DMS 273 (cell line): ENCODE data around the gene MAP2K5.

Experiments
- DNase-seq: peaks from one replicate; lab custom pipeline; 2025; ENCODE audit not compliant: unreplicated experiment; lab: John Stamatoyannopoulos, UW

The MAP2K5 gene

DNA sequence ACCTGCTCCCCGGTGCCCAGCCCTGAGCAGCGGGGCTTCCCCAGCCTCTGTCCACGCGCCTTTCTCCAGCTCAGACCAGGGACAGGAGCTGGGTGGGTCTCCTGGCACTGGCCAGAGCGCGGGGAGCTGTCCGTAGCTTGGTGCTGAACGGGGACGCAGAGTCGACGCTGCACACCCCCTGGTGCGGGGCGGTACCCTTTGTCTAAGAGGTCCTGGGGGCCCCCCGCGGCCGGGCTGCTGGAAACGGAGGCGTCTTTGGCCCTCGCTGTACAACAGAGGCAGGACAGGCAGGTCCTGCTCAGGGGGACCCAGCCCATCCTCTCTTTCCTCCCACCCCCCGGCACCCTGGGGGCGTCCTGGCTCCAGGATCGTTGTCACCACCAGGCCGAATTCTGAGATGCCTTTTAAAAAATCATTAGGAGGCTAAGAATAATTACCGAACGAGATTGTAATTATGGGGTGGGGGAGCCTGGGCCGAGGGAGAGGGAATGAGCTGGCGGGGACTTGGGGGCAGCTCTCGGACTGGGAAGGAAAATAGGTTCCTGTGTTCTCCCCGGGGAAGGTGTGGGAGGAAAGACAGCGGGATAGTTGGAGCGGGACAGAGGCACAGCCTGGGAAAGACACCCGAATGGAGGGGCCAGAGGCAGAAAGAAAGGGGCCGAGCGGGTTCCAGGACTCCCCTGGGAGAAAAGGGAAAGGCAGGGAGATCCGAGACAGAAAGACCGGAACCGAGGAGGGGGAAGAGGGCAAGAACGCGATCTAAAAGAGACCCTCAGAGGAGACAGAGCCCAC lies 278.7 kb downstream of the MAP2K5 start:
- DNase-seq: no peak

- peak; percentile 15 for DNase-seq
Measured at GRCh38 chr15:67821784-67822440, 279.4 kb downstream of the MAP2K5 start.

DNA sequence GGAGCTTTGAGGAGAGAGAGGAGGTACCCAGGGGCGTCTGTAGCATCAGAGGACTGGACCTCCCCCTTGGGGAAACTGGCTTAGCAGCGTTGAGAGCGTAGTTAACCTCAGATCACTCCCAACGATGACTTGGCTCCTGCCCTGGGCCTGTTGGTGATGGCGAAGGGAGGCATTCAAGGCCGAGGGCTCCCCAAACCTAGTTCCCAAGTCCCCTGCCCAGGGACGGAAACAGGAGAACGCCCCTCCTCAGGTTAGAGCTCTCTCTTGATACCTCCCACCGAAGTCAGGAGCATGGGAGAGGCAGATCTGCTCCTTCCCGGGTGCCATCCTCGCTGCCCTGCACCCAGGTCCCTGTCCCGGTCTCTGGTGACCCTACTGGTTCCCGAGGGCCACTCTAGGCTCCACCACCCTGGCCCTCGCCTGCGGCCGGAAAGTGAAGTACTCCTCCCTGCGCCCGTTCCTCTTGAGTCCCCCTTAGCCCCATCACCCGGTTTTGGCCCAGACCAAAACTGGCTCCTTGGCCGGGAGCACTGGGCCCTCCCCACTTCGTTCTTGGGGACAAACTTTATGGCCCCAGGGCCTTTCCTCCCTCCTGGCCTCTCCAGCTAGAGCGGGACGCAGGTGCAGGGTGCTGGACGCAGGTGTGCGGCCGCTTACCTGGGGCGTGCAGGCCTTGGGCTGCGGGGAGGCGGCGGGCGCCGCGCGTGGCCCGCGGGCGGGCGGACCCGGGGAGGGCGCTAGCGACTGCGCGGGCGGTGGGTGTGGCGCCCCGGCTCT lies 280.2 kb downstream of the MAP2K5 start:
- DNase-seq: peak; percentile 34

GRCh38 chr15:67823314-67824196 lies 281.1 kb downstream of the MAP2K5 start:
- peak; percentile 68 for DNase-seq

- DNase-seq: peak; percentile 37
Measured at GRCh38 chr15:67824197-67824968, 281.9 kb downstream of the MAP2K5 start.

DNA sequence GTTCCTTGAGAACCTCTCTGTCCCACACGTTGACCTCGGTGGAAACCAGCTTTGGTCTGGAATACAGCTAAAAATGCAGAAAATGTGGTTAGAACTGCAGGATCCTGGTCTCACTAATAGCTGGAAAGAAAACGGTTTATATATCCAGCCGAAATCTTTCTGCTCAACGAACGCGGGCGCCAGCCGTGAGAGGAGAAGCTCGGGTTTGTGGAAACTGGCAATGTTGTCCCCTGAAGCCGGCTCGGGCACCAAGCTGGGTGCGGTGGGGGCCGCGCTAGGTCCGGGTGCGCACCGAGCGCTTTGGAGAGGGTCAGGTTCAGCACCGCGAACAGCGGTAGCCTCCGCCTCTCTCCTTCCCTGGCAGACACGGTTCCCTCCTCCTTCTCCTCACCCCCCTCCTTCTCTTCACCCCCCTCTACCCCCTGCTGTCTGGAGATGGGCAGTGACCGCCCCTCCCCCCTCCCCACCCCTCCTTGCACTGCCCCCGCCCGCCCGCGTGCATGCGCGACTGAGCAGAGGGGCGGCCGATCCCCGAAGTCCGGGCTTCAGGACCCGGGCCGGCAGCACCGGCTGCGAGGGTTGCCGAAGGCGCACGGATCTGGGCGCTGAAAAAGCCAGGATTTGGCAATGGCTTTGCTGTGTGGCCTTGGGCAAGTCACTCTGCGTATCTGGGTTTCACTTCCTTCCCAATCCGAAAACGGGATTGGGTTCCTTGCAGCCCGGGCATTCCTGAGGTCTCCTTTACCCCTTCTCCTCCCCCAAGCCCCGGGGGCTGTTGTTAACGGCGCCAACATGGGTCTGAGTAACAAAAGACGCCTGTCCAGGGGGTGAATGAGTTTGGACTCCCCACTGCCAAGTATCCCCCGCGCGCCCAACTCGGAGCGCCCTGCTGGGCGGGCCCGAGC lies 282.7 kb downstream of the MAP2K5 start, which contains the start of gene SKOR1:
Gene SKOR1 (plus strand): TSS at position 534 of the 905 bp plus-strand sequence. CDS start 94 bp downstream, at position 628.
- DNase-seq: peak; percentile 58

DNA sequence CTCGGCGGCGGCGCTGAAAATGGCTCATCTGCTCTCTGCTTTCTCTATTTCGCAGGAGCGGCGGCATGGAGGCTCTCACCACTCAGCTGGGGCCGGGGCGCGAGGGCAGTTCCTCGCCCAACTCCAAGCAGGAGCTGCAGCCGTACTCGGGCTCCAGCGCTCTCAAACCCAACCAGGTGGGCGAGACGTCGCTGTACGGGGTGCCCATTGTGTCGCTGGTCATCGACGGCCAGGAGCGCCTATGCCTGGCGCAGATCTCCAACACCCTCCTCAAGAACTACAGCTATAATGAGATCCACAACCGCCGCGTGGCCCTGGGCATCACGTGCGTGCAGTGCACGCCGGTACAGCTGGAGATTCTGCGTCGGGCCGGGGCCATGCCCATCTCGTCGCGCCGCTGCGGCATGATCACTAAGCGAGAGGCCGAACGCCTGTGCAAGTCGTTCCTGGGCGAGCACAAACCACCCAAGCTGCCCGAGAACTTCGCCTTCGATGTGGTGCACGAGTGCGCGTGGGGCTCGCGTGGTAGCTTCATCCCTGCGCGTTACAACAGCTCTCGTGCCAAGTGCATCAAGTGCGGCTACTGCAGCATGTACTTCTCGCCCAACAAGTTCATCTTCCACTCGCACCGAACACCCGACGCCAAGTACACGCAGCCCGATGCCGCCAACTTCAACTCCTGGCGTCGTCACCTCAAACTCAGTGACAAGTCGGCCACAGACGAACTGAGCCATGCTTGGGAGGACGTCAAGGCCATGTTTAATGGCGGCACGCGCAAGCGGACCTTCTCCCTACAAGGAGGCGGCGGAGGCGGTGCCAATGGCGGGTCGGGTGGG lies 283.6 kb downstream of the MAP2K5 start:
- DNase-seq: peak; percentile 64

DNA sequence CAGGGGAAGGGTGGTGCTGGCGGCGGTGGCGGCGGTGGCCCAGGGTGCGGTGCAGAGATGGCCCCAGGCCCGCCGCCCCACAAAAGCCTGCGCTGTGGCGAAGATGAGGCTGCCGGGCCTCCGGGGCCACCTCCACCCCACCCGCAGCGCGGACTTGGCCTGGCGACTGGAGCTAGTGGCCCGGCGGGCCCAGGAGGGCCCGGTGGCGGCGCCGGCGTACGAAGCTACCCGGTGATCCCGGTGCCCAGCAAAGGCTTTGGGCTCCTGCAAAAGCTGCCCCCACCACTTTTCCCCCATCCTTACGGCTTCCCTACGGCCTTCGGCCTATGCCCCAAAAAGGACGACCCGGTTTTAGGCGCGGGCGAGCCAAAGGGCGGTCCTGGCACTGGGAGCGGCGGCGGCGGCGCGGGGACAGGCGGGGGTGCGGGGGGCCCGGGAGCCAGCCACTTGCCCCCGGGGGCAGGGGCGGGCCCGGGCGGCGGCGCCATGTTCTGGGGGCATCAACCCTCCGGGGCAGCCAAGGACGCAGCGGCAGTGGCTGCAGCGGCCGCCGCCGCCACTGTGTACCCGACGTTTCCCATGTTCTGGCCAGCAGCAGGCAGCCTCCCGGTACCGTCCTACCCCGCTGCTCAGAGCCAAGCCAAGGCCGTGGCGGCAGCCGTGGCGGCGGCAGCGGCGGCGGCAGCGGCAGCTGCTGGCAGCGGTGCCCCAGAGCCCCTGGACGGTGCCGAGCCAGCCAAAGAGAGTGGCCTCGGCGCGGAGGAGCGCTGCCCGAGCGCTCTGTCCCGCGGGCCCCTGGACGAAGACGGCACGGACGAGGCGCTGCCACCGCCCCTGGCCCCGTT lies 284.4 kb downstream of the MAP2K5 start:
- DNase-seq: peak; percentile 37

- DNase-seq: no peak
Measured at GRCh38 chr15:67827562-67828277, 285.2 kb downstream of the MAP2K5 start.

DNA sequence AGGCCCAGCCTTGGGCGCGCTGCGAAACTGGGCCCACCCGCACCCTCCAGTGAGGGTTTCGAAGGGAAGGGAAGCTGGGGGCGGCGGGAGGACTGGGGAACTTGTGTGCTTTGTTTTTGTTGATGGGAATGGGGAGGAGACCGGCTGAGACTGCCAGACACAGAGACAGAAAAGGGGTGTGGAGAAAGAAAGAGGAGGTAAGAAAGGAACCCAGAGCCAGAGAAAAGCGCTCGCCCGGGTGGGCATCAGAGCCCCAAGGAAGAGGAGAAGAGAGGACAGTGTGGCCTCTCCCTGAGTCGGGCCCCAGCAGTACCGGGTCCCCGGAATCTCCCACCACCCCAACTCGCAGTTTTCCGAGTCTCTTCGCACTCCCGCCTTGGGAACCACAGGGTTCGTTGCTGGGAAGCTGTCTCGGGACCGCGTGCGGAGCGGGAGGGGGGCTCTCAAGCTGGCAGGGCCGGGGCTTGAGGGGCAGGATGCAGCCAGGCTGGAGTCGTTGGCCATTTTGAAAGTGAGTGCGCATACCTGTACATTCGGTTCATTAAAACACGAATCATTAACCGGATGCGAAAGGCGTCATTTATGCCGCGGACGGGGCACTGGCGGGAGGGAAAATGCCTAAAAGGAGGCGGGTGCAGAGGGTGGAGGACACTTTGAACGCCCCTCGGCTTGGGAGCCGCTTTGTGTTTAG lies 285.9 kb downstream of the MAP2K5 start:
- no peak for DNase-seq

- DNase-seq: no peak
Measured at GRCh38 chr15:67828969-67829646, 286.6 kb downstream of the MAP2K5 start.

- DNase-seq: no peak
Measured at GRCh38 chr15:67829647-67830504, 287.4 kb downstream of the MAP2K5 start.

DNA sequence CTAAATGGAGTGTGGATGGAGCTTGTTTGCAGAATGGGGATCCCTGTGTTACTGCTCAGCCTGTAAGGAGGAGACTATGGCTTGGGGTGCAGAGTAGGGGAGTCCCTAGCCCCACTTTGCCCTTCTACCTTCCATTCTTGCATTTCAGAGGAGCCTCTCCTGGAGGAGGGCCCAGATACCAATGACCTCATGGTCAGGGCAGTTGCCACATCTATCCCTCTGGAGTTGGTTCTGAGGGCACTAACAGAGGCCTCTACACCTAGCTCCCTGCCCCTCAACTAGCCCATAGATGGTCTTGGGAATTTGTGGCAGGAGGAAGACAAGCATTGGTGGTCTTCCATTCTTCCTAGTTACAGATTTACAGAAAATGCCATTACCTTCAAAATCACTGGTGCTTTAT lies 288.9 kb downstream of the MAP2K5 start:
- no peak for DNase-seq

GRCh38 chr15:67832031-67832551 lies 289.6 kb downstream of the MAP2K5 start:
- DNase-seq: peak; percentile 41
